ENCODE measurements around the gene PCDH12.

PCDH12 gene

DNA sequence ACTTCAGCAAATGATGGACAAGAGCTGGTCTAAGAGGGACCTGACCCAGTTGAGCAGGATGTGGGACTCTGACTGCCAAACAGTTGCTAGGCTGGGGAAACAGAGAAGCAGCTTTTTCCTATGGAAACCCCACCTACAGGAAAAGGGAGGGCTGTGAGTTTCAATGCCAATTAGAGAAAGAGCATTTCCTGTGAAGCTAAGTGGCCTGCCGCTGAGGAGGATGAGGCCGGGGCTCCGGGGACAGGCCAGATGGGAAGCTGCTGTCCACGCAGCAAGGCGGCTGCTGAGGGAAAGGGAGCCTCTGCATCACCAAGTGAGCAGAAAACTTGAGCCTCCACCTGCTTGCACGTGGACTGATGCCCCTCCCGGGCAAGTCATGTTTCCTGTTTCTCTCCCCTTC, at the start of gene PCDH12:
PCDH12 (minus strand) TSS at position 90 of the 400 bp plus-strand sequence. CDS start 351 bp downstream, outside the sequence.
- no peak for DNase-seq

- no peak for DNase-seq
Observed at GRCh38 chr5:142007237-142007544, 49.2 kb upstream of the PCDH12 start.

DNA sequence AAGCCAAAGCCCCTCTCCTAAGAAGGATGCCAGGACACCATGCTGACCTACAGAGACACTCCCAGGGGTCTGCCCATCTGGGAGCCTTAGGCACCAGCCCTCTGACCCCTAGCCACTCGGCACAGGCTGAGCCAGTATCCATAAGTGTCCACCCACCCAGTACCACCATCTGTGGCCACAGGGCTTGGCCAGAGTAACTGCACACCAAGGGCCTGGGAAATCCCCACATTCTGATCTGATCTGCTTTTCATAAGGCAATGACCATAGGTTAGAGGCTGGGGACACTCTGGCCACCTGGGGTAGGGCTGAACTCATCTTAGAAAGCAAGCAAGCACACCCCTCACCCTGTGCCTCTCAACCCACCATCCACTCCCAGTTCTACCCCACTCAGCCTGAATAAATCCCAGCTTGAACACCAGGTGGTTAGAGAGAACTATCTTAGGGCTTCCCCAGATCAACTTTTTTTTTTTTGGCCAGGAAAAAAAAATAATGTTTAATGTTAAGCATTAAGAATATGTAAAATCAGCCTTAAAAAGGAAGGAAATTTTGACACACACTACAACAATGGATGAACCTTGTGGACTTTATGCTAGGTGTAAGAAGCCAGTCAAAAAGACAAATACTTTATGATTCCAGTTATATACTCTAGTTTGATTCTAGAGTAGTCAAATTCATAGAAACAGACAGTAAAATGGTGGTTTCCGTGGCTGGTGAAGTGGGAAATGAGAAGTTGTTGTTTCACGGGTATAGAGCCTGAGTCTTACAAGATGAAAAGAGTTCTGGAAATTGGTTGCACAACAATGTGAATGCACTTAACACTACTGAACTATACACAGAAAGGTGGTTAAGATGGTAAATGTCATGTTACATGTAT, 48.6 kb upstream of the PCDH12 start:
- DNase-seq: no peak

DNA sequence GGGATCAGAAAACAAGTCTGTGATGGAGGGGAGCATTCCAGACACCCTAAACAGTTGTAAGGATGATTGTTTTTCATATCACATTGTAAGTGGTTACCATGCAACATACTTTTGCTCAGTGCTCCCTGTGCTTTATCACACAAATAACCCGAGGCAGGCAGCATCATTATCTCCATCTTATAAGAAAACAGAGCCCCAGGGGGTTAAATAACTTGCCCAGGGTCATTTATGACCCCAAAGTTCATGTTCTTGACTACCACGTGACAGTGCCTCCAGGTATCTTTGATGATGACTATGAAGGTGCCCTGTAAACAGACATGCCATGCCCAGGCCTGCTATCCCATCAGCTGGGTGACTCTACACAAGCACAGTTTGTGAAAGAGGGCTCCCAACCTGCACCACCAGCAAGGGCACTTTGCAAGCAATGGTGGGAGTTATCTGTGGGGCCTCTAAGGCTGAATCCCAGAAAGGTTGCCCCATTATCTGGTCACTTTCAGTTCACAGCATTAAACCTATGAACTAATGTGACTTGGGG, 45.3 kb upstream of the PCDH12 start:
- no peak for DNase-seq

GRCh38 chr5:142000704-142001484, 42.9 kb upstream of the PCDH12 start:
- DNase-seq: peak in 1 of 56 donors; percentile 24

DNA sequence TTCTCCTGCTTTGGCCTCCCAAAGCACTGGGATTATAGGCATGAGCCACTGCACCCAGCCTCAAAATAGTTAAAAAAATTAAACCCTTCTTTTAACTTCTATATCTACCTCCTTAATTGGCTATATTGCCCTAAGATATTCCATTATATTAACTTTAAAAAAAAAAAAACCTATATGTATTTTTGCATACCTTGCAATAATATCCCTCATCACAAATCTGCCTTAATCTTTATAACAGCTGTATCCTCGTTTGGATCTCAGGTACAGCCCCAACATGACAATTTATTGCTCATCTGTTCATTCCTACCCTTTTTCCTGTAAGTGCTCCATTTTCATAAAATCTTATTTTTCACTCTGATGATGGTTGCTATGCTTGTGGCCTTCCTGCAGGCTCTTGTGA, 42.2 kb upstream of the PCDH12 start:
- DNase-seq: no peak

GRCh38 chr5:141997358-141997960, 39.5 kb upstream of the PCDH12 start:
- no peak for DNase-seq

- DNase-seq: no peak
Observed at GRCh38 chr5:141995656-141996055, 37.7 kb upstream of the PCDH12 start.

- no peak for DNase-seq
Observed at GRCh38 chr5:141994511-141995136, 36.6 kb upstream of the PCDH12 start.

- peak in 26 of 56 donors; percentile 12 to 86 (median 30) for DNase-seq
Observed at GRCh38 chr5:141992349-141992963, 34.5 kb upstream of the PCDH12 start.

DNA sequence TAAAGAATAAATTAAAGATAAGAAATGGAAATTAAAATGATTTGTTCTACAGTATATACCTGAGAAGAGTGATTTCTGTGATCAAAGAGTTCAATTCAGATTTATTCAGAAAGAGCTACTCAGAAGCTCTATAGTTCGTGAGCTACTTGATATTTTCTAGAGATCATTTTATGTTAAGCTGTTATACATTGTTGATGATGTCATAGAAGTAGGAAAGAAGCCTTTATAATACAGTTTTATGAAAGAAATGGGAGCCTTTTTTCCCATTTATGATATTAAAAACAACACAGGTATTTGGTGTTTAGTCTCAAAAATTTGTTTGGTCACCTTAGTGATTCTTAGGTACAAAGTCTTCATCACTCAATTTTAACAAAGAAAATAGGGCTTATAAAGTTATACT, 31.7 kb upstream of the PCDH12 start:
- DNase-seq: no peak

- DNase-seq: no peak
Observed at GRCh38 chr5:141986072-141986471, 28.1 kb upstream of the PCDH12 start.

GRCh38 chr5:141982626-141983025, 24.6 kb upstream of the PCDH12 start:
- no peak for DNase-seq

DNA sequence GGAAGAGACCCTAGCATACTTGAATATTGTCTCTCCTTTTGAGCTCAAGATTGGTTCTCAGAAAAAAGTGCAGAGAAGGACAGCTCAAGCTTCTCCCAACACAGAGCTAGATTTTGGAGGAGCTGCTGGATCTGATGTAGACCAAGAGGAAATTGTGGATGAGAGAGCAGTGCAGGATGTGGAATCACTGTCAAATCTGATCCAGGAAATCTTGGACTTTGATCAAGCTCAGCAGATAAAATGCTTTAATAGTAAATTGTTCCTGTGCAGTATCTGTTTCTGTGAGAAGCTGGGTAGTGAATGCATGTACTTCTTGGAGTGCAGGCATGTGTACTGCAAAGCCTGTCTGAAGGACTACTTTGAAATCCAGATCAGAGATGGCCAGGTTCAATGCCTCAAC, 20.4 kb upstream of the PCDH12 start:
- DNase-seq: no peak

- no peak for DNase-seq
Observed at GRCh38 chr5:141976176-141976575, 18.2 kb upstream of the PCDH12 start.

DNA sequence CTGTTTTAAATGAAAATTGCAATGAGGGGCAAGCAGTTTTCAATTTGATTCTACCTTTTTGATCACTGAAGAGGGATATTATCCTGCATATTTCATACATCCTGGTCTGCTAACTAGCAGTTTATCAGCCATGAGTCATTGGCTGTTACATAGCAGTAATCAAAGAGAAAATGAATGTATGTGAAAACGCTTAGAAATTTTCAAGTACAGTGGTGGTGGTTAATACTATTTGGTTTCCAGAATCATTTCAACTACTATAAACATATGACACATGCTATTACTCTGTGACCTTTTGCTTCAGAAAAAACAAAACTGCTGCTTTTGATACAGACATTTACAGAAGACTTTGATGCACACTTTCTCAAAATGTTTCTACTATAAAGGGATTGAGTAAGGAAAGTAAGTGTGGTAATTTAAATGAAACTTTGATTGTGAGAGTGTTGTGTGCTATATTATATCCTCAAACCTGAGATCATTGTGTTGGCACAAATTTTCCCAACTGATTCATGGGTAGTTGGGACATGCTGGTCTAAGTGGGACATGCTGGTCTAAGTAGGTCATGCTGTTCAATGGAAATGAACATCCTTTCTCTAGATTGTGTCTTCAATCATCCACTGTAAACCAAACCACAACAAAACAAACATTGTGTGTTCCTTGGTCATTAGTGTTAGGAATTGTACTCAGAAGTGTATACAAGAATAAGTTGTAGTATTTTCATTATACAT, 16.0 kb upstream of the PCDH12 start:
- no peak for DNase-seq

- DNase-seq: no peak
Observed at GRCh38 chr5:141969783-141970771, 12.1 kb upstream of the PCDH12 start.

DNA sequence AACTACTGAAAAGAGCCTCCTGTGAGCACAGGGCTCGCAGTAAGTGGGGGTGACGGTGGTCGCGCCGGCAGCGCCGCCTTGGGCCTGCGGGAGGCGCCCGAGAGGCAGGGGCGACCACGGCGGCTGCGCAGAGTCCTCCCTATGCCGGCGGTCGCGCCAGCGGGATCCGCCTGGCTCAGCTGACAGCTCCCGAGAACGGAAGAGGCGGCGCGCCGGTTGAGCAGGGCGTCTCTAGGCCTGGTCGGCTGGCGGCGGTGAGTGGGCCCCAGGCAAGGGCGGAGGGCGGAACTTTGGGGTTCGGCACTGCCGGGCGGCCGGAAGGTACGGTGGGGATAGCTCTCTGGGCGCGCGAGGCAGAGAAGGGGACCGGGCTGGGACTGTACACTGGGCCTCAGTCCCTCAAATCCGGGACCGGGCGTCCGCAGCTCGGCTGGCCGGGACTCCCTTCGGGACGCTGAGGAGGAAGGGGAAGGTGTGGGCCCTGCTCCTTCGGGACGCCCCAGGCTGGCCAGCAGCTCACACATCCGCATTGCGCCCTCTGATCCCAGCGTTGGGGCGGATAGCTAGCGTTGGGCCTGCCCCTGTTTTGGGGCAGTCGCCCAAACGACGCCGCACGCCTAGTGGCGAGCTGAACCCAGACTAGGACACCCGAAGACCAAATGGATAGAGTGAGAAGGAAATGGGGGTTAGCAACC, 11.1 kb upstream of the PCDH12 start, which contains the start of gene RNF14:
RNF14 (plus strand) TSS at position 192 of the 695 bp plus-strand sequence. CDS start 4,484 bp downstream, outside the sequence.
- DNase-seq: peak; percentile 32 to 92 (median 83)

Data from amygdala (tissue), 56 donors.